ENCODE measurements around the gene ACAP1. TPM values are rescaled to one million over a fixed set of nuclear protein-coding genes. Genes with fewer than 3 reads are reported as not detected.

Gene ACAP1
- total RNA-seq, 1 experiment from 2014 or later: 58.6 TPM

DNA sequence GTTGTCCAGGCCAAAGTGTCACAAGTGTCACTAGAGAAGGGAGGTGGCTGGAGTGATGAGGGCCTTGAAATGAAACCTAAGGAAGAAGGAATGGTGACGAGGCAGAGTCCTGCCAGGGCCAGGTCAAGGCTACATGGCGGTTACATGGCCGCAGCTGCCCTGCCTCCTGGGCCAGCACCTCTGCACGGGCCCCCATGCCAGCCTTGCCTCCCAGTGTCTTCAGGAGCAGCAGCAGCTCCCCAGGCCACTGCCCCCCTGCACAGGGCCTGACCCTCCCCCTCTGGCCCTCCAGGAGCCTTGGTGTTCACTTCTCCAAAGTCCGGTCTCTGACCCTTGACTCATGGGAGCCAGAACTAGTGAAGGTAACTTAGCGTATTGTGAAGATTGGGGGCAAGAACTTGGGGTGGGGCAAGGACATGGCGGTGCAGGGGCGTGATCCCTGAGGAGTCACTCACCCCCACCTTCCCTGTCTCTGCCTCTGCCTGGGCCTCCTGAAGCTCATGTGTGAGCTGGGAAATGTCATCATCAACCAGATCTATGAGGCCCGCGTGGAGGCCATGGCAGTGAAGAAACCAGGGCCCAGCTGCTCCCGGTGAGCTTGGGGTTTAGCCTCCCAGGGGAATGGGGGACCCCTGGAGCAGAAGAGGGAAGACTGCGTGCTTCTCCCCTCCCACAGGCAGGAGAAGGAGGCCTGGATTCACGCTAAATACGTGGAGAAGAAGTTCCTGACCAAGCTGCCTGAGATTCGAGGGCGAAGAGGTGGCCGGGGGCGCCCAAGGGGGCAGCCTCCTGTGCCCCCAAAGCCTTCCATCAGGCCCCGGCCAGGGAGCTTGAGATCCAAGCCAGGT lies 11.5 kb downstream of the ACAP1 start (continued):
- TF ChIP-seq, protein P1, sequence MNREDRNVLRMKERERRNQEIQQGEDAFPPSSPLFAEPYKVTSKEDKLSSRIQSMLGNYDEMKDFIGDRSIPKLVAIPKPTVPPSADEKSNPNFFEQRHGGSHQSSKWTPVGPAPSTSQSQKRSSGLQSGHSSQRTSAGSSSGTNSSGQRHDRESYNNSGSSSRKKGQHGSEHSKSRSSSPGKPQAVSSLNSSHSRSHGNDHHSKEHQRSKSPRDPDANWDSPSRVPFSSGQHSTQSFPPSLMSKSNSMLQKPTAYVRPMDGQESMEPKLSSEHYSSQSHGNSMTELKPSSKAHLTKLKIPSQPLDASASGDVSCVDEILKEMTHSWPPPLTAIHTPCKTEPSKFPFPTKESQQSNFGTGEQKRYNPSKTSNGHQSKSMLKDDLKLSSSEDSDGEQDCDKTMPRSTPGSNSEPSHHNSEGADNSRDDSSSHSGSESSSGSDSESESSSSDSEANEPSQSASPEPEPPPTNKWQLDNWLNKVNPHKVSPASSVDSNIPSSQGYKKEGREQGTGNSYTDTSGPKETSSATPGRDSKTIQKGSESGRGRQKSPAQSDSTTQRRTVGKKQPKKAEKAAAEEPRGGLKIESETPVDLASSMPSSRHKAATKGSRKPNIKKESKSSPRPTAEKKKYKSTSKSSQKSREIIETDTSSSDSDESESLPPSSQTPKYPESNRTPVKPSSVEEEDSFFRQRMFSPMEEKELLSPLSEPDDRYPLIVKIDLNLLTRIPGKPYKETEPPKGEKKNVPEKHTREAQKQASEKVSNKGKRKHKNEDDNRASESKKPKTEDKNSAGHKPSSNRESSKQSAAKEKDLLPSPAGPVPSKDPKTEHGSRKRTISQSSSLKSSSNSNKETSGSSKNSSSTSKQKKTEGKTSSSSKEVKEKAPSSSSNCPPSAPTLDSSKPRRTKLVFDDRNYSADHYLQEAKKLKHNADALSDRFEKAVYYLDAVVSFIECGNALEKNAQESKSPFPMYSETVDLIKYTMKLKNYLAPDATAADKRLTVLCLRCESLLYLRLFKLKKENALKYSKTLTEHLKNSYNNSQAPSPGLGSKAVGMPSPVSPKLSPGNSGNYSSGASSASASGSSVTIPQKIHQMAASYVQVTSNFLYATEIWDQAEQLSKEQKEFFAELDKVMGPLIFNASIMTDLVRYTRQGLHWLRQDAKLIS (CRISPR knock-in tag; IDR thresholded peaks at IDR 0.05; ENCODE audit: borderline replicate concordance): no peak
- TF ChIP-seq TEAD1 (CRISPR knock-in tag; IDR thresholded peaks at IDR 0.05): no peak

DNA sequence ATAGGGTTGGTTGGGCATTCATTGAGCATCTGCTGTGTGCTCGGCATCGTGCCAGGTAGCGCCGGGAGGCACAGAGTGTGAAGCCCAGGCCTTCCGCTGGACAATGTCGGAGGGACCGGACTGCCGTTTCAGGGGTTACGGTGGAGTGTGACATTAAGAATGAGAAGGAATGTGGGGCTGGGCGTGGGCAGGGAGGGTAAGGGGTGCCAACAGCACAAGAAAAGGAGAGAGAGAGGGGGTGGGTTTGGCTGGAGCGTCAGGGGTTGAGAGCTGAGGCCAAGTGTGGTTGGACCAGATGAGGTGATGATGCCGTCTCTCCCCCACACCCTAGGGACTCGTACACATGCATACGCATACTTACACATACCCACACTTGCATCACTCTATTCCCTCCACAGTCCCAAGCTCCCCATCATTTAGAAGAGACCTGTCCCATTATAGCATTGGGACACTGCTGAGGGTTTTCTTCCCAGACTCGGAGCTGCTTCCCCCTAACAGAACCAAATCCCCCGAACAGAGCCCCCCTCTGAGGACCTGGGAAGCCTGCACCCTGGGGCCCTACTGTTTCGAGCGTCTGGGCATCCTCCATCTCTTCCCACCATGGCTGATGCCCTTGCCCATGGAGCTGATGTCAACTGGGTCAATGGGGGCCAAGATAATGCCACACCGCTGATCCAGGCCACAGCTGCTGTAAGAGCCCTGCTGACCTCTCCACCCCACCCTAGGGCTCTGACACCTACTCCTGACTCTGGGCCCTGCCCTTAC lies 12.3 kb downstream of the ACAP1 start:
- no peaks in the 10 kb centered on the region for H3K9me3 Mint-ChIP-seq
- H3K27ac Mint-ChIP-seq: no peak overlapping the region
- no peak for DNase-seq (ENCODE audit: low spot score)
- CTCF ChIA-PET: interaction anchor here (0.6 to 3.2 kb wide), 7 partner anchors 12 to 241 kb away, joined by 3 to 27 read pairs (median 5); partner anchors contain the start of genes ACAP1 and NEURL4
- peaks cover 6% of the 10 kb centered on the region for H3K27me3 Mint-ChIP-seq (ENCODE audit: low read depth)
- POLR2A ChIA-PET: interaction anchor here (0.9 to 4.5 kb wide), 5 partner anchors 12 to 201 kb away, joined by 3 to 22 read pairs (median 3); partner anchors contain the start of genes ACAP1, NEURL4 and SLC2A4
- no peaks in the 10 kb centered on the region for H3K36me3 Mint-ChIP-seq
- H3K4me1 Mint-ChIP-seq: peaks cover 21% of the 10 kb centered on the region
- no peak for ATAC-seq
- H3K4me3 Mint-ChIP-seq: no peak overlapping the region; the same call in 1 of the 2 replicates
- no peak for TF ChIP-seq ZNF416 (CRISPR knock-in tag; IDR thresholded peaks at IDR 0.05)
- TF ChIP-seq RELA (CRISPR knock-in tag; IDR thresholded peaks at IDR 0.05; ENCODE audit: borderline replicate concordance): no peak
- TF ChIP-seq, protein P2, sequence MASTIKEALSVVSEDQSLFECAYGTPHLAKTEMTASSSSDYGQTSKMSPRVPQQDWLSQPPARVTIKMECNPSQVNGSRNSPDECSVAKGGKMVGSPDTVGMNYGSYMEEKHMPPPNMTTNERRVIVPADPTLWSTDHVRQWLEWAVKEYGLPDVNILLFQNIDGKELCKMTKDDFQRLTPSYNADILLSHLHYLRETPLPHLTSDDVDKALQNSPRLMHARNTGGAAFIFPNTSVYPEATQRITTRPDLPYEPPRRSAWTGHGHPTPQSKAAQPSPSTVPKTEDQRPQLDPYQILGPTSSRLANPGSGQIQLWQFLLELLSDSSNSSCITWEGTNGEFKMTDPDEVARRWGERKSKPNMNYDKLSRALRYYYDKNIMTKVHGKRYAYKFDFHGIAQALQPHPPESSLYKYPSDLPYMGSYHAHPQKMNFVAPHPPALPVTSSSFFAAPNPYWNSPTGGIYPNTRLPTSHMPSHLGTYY (CRISPR knock-in tag; IDR thresholded peaks at IDR 0.05): no peak
- no peak for TF ChIP-seq GABPB1 (CRISPR knock-in tag; IDR thresholded peaks at IDR 0.05)
- no peak for TF ChIP-seq JAZF1 (CRISPR knock-in tag; IDR thresholded peaks at IDR 0.05)
- TF ChIP-seq CBFB (CRISPR knock-in tag; IDR thresholded peaks at IDR 0.05; ENCODE audit: low read depth): no peak

DNA sequence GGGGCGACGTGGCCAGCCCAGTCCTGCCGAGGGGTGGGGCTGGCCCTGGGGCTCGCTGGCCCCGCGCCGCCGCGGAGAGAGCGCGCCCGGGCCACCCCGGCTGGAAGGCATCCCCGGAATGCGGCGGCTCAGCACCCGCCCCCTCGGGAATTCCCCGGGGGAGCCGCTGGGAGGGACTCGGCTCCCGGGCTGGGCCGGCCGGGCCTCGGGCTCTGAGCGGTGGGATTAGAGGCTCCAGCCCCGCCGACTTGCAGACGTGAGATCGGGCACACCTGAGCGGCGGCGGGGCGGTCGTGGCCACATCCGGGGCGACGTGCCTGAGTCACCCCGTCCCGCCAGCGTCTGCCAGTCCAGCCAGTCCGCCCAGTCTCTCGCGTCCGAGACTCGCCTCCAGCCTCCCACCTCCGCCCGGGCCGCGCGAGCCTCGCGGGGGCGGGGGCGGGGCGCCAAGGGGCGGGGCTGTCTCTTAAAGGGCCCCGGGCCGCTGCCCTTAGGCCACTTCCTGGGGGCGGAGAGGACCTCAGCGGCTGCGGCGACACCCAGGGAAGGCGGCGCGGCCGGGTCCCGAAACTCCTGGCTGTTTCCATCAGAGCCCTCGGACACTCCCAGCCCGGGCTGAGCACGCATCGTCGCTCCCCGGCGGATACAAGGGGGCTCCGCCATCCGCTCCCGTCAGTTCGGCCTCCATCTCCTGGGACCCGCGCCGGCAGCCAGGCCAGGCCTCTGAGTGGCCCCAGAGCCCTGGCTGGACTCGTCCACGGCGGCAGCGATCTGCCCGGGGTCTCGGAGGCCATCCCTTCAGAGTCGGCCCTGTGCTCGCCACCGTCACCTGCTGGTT lies 15.6 kb downstream of the ACAP1 start, which contains the start of gene KCTD11:
TSS of gene KCTD11 (plus strand) at position 498 of the 838 bp plus-strand sequence.
- DNase-seq (ENCODE audit: low spot score): peak; percentile 89
- no peaks in the 10 kb centered on the region for H3K36me3 Mint-ChIP-seq
- POLR2A ChIA-PET: interaction anchor here (1.0 to 4.5 kb wide), 4 partner anchors 15 to 85 kb away, joined by 3 to 22 read pairs (median 5); partner anchors contain the start of genes ACAP1 and TMEM256
- TF ChIP-seq HMGA2 (CRISPR knock-in tag; IDR thresholded peaks at IDR 0.05) (no peak), TEAD4 (CRISPR knock-in tag; IDR thresholded peaks at IDR 0.05) (peak; percentile 71; the same call in 1 of the 2 replicates), TEAD1 (CRISPR knock-in tag; IDR thresholded peaks at IDR 0.05) (0 out of 2 replicates have a peak, but pooled peaks have one; percentile 24), EMX1 (CRISPR knock-in tag; IDR thresholded peaks at IDR 0.05) (no peak), ZNF138 (CRISPR knock-in tag; conservative IDR thresholded peaks at IDR 0.05) (no peak), MYBL2 (CRISPR knock-in tag; IDR thresholded peaks at IDR 0.05) (peak; percentile 68)
- TF ChIP-seq, protein P3, sequence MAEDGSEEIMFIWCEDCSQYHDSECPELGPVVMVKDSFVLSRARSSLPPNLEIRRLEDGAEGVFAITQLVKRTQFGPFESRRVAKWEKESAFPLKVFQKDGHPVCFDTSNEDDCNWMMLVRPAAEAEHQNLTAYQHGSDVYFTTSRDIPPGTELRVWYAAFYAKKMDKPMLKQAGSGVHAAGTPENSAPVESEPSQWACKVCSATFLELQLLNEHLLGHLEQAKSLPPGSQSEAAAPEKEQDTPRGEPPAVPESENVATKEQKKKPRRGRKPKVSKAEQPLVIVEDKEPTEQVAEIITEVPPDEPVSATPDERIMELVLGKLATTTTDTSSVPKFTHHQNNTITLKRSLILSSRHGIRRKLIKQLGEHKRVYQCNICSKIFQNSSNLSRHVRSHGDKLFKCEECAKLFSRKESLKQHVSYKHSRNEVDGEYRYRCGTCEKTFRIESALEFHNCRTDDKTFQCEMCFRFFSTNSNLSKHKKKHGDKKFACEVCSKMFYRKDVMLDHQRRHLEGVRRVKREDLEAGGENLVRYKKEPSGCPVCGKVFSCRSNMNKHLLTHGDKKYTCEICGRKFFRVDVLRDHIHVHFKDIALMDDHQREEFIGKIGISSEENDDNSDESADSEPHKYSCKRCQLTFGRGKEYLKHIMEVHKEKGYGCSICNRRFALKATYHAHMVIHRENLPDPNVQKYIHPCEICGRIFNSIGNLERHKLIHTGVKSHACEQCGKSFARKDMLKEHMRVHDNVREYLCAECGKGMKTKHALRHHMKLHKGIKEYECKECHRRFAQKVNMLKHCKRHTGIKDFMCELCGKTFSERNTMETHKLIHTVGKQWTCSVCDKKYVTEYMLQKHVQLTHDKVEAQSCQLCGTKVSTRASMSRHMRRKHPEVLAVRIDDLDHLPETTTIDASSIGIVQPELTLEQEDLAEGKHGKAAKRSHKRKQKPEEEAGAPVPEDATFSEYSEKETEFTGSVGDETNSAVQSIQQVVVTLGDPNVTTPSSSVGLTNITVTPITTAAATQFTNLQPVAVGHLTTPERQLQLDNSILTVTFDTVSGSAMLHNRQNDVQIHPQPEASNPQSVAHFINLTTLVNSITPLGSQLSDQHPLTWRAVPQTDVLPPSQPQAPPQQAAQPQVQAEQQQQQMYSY (CRISPR knock-in tag; IDR thresholded peaks at IDR 0.05): 0 out of 2 replicates have a peak, but pooled peaks have one; percentile 19
- TF ChIP-seq, protein P4, sequence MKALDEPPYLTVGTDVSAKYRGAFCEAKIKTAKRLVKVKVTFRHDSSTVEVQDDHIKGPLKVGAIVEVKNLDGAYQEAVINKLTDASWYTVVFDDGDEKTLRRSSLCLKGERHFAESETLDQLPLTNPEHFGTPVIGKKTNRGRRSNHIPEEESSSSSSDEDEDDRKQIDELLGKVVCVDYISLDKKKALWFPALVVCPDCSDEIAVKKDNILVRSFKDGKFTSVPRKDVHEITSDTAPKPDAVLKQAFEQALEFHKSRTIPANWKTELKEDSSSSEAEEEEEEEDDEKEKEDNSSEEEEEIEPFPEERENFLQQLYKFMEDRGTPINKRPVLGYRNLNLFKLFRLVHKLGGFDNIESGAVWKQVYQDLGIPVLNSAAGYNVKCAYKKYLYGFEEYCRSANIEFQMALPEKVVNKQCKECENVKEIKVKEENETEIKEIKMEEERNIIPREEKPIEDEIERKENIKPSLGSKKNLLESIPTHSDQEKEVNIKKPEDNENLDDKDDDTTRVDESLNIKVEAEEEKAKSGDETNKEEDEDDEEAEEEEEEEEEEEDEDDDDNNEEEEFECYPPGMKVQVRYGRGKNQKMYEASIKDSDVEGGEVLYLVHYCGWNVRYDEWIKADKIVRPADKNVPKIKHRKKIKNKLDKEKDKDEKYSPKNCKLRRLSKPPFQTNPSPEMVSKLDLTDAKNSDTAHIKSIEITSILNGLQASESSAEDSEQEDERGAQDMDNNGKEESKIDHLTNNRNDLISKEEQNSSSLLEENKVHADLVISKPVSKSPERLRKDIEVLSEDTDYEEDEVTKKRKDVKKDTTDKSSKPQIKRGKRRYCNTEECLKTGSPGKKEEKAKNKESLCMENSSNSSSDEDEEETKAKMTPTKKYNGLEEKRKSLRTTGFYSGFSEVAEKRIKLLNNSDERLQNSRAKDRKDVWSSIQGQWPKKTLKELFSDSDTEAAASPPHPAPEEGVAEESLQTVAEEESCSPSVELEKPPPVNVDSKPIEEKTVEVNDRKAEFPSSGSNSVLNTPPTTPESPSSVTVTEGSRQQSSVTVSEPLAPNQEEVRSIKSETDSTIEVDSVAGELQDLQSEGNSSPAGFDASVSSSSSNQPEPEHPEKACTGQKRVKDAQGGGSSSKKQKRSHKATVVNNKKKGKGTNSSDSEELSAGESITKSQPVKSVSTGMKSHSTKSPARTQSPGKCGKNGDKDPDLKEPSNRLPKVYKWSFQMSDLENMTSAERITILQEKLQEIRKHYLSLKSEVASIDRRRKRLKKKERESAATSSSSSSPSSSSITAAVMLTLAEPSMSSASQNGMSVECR (CRISPR knock-in tag; IDR thresholded peaks at IDR 0.05; ENCODE audit: borderline replicate concordance): peak; percentile 43; the same call in 1 of the 2 replicates

More for the DNA sequence above, 15.6 kb downstream of the ACAP1 start, which contains the start of gene KCTD11:
- Mint-ChIP-seq H3K4me1 (peaks cover 33% of the 10 kb centered on the region), H3K27ac (peak within 1 kb of the TSS; percentile 60; the same call in 1 of the 2 replicates), H3K4me3 (peak within 1 kb of the TSS; percentile 81), H3K27me3 (ENCODE audit: low read depth) (peaks cover 7% of the 10 kb centered on the region), H3K9me3 (no peaks in the 10 kb centered on the region)
- CTCF ChIA-PET: interaction anchor here (0.6 to 6.6 kb wide), 16 partner anchors 15 to 299 kb away, joined by 3 to 69 read pairs (median 6); partner anchors contain the start of genes ACAP1, NEURL4, TMEM102 and TMEM256
- ATAC-seq: peak; percentile 38
